Fibroblast of lung (primary cell): Measurements from ENCODE around the gene TBCK. TPM values are rescaled to one million over a fixed set of nuclear protein-coding genes. Genes with fewer than 3 reads are reported as not detected.

Source experiments
- DNase-seq, 2 donors: peaks; one replicate each; pipeline versions ENCODE4 v3.0.0 to v3.0.0-alpha.2; 2010; ENCODE audit warnings: low read depth in 2 of 2
- H2AFZ ChIP-seq: 2 replicates; pipeline ENCODE4 v1.5.1; 2012; ENCODE audit warnings: low read length, control low read depth, inconsistent platforms
- H3K27ac ChIP-seq: 2 replicates; pipeline ENCODE4 v1.5.1; 2011; ENCODE audit warnings: low read length, control low read depth; ENCODE audit not compliant: insufficient read depth
- H3K27me3 ChIP-seq: 2 replicates; pipeline ENCODE4 v1.5.1; 2011; ENCODE audit warnings: mild to moderate bottlenecking, low read length; ENCODE audit not compliant: control insufficient read depth, insufficient read depth
- H3K36me3 ChIP-seq: 2 replicates; pipeline ENCODE4 v1.5.1; 2011; ENCODE audit warnings: low read length; ENCODE audit not compliant: control insufficient read depth, insufficient read depth
- H3K4me1 ChIP-seq: 2 replicates; pipeline ENCODE4 v1.5.1; 2011; ENCODE audit warnings: low read length; ENCODE audit not compliant: control insufficient read depth, insufficient read depth; ENCODE audit errors: extremely low read depth
- H3K4me2 ChIP-seq: 2 replicates; pipeline ENCODE4 v1.5.1; 2011; ENCODE audit warnings: low read length, control low read depth; ENCODE audit not compliant: insufficient read depth; ENCODE audit errors: extremely low read depth
- H3K4me3 ChIP-seq, 4 experiments: fragments of 200-600 bp in 1 of 4; sonication (generic) in 1 of 4; replicated peaks in 1 of 4; 2 replicates each; pipeline ENCODE4 v1.5.1; 2011 to 2016; ENCODE audit warnings: low read length in 4 of 4, low read depth in 3 of 4, mild to moderate bottlenecking in 3 of 4, control low read depth in 2 of 4, inconsistent platforms in 1 of 4, mixed read lengths in 1 of 4; ENCODE audit not compliant: insufficient read depth in 1 of 4; ENCODE audit errors: control extremely low read depth in 1 of 4
- H3K79me2 ChIP-seq: 2 replicates; pipeline ENCODE4 v1.5.1; 2012; ENCODE audit warnings: mild to moderate bottlenecking, low read length, inconsistent platforms; ENCODE audit not compliant: control insufficient read depth, insufficient read depth
- H3K9ac ChIP-seq: 2 replicates; pipeline ENCODE4 v1.5.1; 2011; ENCODE audit warnings: mild to moderate bottlenecking, low read length, control low read depth; ENCODE audit not compliant: insufficient read depth
- H3K9me3 ChIP-seq: 2 replicates; pipeline ENCODE4 v1.5.1; 2012; ENCODE audit warnings: low read depth, low read length; ENCODE audit not compliant: control insufficient read depth, insufficient read depth
- H4K20me1 ChIP-seq: 2 replicates; pipeline ENCODE4 v1.5.1; 2011; ENCODE audit warnings: low read length; ENCODE audit not compliant: control insufficient read depth, insufficient read depth; ENCODE audit errors: extremely low read depth
- CTCF ChIP-seq, 2 donors: IDR thresholded peaks in 1 of 2; conservative IDR thresholded peaks in 1 of 2; 1 replicate in 1 of 2; 2 replicates in 1 of 2; pipeline ENCODE4 v1.5.1; 2011 to 2012; ENCODE audit warnings: low read length in 2 of 2, control low read depth in 1 of 2, inconsistent platforms in 1 of 2, low read depth in 1 of 2, mild to moderate bottlenecking in 1 of 2
- EZH2 ChIP-seq: IDR thresholded peaks from 2 replicates; pipeline ENCODE4 v1.5.1; 2012; ENCODE audit warnings: low read length, control low read depth, mild to moderate bottlenecking; ENCODE audit errors: missing control alignments
- polyA plus RNA-seq, 2 donors: library from polyadenylated mRNA; depleted of rRNA in 1 of 2; stranded (reverse) in 1 of 2; unstranded in 1 of 2; fragments of >200 nt; gene quantifications; 2 replicates each; pipeline ENCODE4 v1.2.1, GENCODE V29; 2011 to 2012; ENCODE audit warnings: missing spikeins in 1 of 2
- total RNA-seq: library from RNA; depleted of rRNA; stranded (reverse); fragments of >200 nt; gene quantifications from 2 replicates; pipeline ENCODE4 v1.2.1, GENCODE V29; 2014

The TBCK gene
- total and polyA plus RNA-seq, 2 donors (not counting 1 experiment from before 2014, with no cell fraction given): 29.0 to 69.9 TPM

GRCh38 chr4:106353786-106354185 is 37.8 kb upstream of the TBCK start:
- H3K4me2 ChIP-seq: no peak overlapping the region
- no peak overlapping the region for H3K4me3 ChIP-seq
- no peak for DNase-seq
- TF ChIP-seq EZH2 (no peak), CTCF (conservative IDR thresholded peaks at IDR 0.05 in 1 of 2, IDR thresholded peaks at IDR 0.05 in 1 of 2; ENCODE audit: low read depth in 1 of 2, low read length in 2 of 2) (no peak)
- H2AFZ ChIP-seq: no peak overlapping the region
- no peaks in the 10 kb centered on the region for H3K9me3 ChIP-seq
- H3K27me3 ChIP-seq: no peaks in the 10 kb centered on the region
- H3K4me1 ChIP-seq: no peaks in the 10 kb centered on the region
- no peaks in the 10 kb centered on the region for H3K79me2 ChIP-seq
- no peaks in the 10 kb centered on the region for H3K36me3 ChIP-seq
- no peaks in the 10 kb centered on the region for H4K20me1 ChIP-seq
- no peak overlapping the region for H3K27ac ChIP-seq
- no peak overlapping the region for H3K9ac ChIP-seq

DNA sequence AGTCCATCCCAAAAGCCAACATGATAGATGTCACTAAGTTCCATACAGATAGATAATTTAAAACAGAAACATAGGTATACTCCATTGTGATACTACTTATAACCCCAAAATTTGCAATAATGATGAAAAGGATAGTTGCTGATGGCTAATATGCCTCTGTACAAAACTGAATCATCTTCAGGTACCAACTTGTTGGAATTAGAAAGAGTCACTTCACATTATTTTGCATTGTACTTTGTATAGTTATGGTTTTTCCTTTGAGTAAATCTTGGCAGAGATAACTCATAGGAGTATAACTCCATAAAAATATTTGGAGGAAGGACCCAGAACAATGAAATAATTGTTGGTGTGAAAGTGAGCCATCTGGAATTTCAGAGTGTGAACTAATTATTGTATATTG is 35.0 kb upstream of the TBCK start:
- no peak overlapping the region for H3K4me2 ChIP-seq
- H2AFZ ChIP-seq: no peak overlapping the region
- no peak for TF ChIP-seq EZH2
- TF ChIP-seq CTCF (conservative IDR thresholded peaks at IDR 0.05 in 1 of 2, IDR thresholded peaks at IDR 0.05 in 1 of 2; ENCODE audit: low read depth in 1 of 2, low read length in 2 of 2): no peak

DNA sequence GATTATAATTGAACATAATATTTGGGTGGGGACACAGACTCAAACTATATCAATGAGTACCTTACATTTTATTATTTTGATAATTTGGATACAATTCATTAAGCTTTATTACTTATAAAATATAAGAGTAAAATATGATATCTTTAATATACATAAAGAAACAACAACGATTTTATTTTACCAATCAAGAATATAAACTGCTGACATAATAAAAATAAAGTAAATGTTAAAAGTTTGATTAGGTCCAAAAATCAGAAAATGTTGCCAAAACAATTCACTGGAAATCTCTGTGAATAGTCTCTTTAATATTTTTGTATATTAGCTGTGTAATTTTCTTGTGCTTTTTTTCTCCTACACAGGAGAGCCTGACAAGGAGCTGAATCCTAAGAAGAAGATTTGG is 31.2 kb upstream of the TBCK start:
- Histone ChIP-seq H3K4me2 (no peak overlapping the region), H4K20me1 (no peaks in the 10 kb centered on the region), H3K9ac (no peak overlapping the region), H3K36me3 (no peaks in the 10 kb centered on the region), H2AFZ (no peak overlapping the region), H3K9me3 (no peaks in the 10 kb centered on the region), H3K4me3 (no peak overlapping the region), H3K4me1 (peaks cover 2% of the 10 kb centered on the region), H3K27ac (no peak overlapping the region), H3K79me2 (peaks cover 3% of the 10 kb centered on the region), H3K27me3 (no peaks in the 10 kb centered on the region)
- TF ChIP-seq EZH2 (no peak), CTCF (conservative IDR thresholded peaks at IDR 0.05 in 1 of 2, IDR thresholded peaks at IDR 0.05 in 1 of 2; ENCODE audit: low read depth in 1 of 2, low read length in 2 of 2) (no peak)
- no peak for DNase-seq

More for the DNA sequence above, 35.0 kb upstream of the TBCK start:
- H3K36me3 ChIP-seq: no peaks in the 10 kb centered on the region
- no peak overlapping the region for H3K27ac ChIP-seq
- H3K4me3 ChIP-seq: no peak overlapping the region
- no peaks in the 10 kb centered on the region for H4K20me1 ChIP-seq
- no peak for DNase-seq
- no peak overlapping the region for H3K9ac ChIP-seq
- H3K27me3 ChIP-seq: no peaks in the 10 kb centered on the region
- H3K79me2 ChIP-seq: no peaks in the 10 kb centered on the region
- no peaks in the 10 kb centered on the region for H3K4me1 ChIP-seq
- H3K9me3 ChIP-seq: no peaks in the 10 kb centered on the region
